Urothelium cell line (cell line): ENCODE results near the gene HIRIP3.

Source experiments
- DNase-seq: peaks from one replicate; pipeline ENCODE4 v3.0.0; 2011; ENCODE audit warnings: low spot score, mixed read lengths
- FAIRE-seq: peaks from 2 replicates; lab custom pipeline; 2011; peaks lifted over from hg19 to GRCh38; lab: Jason Lieb, UNC

Gene HIRIP3

GRCh38 chr16:30000735-30001631, 5.6 kb upstream of the HIRIP3 start:
- FAIRE-seq: no peak
- no peak for DNase-seq

GRCh38 chr16:29999605-30000004, 4.2 kb upstream of the HIRIP3 start:
- DNase-seq (no peak), FAIRE-seq (no peak)

GRCh38 chr16:29996766-29997250, 1.4 kb upstream of the HIRIP3 start:
- no peak for FAIRE-seq
- no peak for DNase-seq

- DNase-seq: peak; percentile 98
Observed at GRCh38 chr16:29995911-29996765, 721 bp upstream of the HIRIP3 start, which contains the start of gene INO80E. Gene INO80E (plus strand): TSS chr16:29996241. CDS start chr16:29996311, 70 bp downstream.

GRCh38 chr16:29994600-29995323, 655 bp downstream of the HIRIP3 start:
- FAIRE-seq (no peak), DNase-seq (peak; percentile 64)

More at GRCh38 chr16:29995911-29996765, 721 bp upstream of the HIRIP3 start, which contains the start of gene INO80E:
- peak; percentile 71 for FAIRE-seq

- DNase-seq (no peak), FAIRE-seq (no peak)
Observed at GRCh38 chr16:29993903-29994599, 1.4 kb downstream of the HIRIP3 start.

GRCh38 chr16:29993191-29993902, 2.1 kb downstream of the HIRIP3 start:
- FAIRE-seq: no peak
- DNase-seq: no peak

- DNase-seq (no peak), FAIRE-seq (no peak)
Observed at GRCh38 chr16:29992344-29992967, 3.0 kb downstream of the HIRIP3 start.

GRCh38 chr16:29991571-29991904, 3.9 kb downstream of the HIRIP3 start:
- DNase-seq (no peak), FAIRE-seq (no peak)

GRCh38 chr16:29990883-29991570, 4.4 kb downstream of the HIRIP3 start:
- FAIRE-seq: no peak
- DNase-seq: no peak

- DNase-seq: no peak
- no peak for FAIRE-seq
Observed at GRCh38 chr16:29990034-29990433, 5.4 kb downstream of the HIRIP3 start.

- DNase-seq: no peak
- FAIRE-seq: no peak
Observed at GRCh38 chr16:29989111-29989858, 6.1 kb downstream of the HIRIP3 start.

- FAIRE-seq: no peak
- no peak for DNase-seq
Observed at GRCh38 chr16:29988346-29989075, 6.9 kb downstream of the HIRIP3 start.

GRCh38 chr16:29987371-29988085, 7.9 kb downstream of the HIRIP3 start:
- FAIRE-seq (no peak), DNase-seq (no peak)

- FAIRE-seq (no peak), DNase-seq (no peak)
Observed at GRCh38 chr16:29986931-29987330, 8.5 kb downstream of the HIRIP3 start.

GRCh38 chr16:29986231-29986630, 9.2 kb downstream of the HIRIP3 start:
- no peak for DNase-seq
- FAIRE-seq: no peak
